ENCODE data around the gene PROM1.

Gene PROM1

GRCh38 chr4:16083241-16084191, at the start of gene PROM1:
Gene PROM1 (minus strand): TSS chr4:16084023. CDS start chr4:16075906, 8,117 bp downstream.
- peak; percentile 64 for DNase-seq

GRCh38 chr4:16133406-16133805, 49.6 kb upstream of the PROM1 start:
- DNase-seq: no peak

GRCh38 chr4:16131293-16131692, 47.5 kb upstream of the PROM1 start:
- DNase-seq: no peak

- no peak for DNase-seq
Measured at GRCh38 chr4:16129336-16129735, 45.5 kb upstream of the PROM1 start.

GRCh38 chr4:16126714-16127113, 42.9 kb upstream of the PROM1 start:
- no peak for DNase-seq

GRCh38 chr4:16125571-16126445, 42.0 kb upstream of the PROM1 start:
- no peak for DNase-seq

- DNase-seq: no peak
Measured at GRCh38 chr4:16124232-16124631, 40.4 kb upstream of the PROM1 start.

GRCh38 chr4:16123356-16124084, 39.7 kb upstream of the PROM1 start:
- no peak for DNase-seq

- no peak for DNase-seq
Measured at GRCh38 chr4:16122784-16123183, 39.0 kb upstream of the PROM1 start.

- no peak for DNase-seq
Measured at GRCh38 chr4:16122308-16122711, 38.5 kb upstream of the PROM1 start.

- DNase-seq: no peak
Measured at GRCh38 chr4:16120720-16121119, 36.9 kb upstream of the PROM1 start.

GRCh38 chr4:16119981-16120380, 36.2 kb upstream of the PROM1 start:
- no peak for DNase-seq

- DNase-seq: no peak
Measured at GRCh38 chr4:16118090-16118489, 34.3 kb upstream of the PROM1 start.

- DNase-seq: no peak
Measured at GRCh38 chr4:16117164-16117563, 33.3 kb upstream of the PROM1 start.

- no peak for DNase-seq
Measured at GRCh38 chr4:16116493-16116990, 32.7 kb upstream of the PROM1 start.

- DNase-seq: no peak
Measured at GRCh38 chr4:16116019-16116418, 32.2 kb upstream of the PROM1 start.

- no peak for DNase-seq
Measured at GRCh38 chr4:16114546-16114945, 30.7 kb upstream of the PROM1 start.

- DNase-seq: no peak
Measured at GRCh38 chr4:16113741-16114140, 29.9 kb upstream of the PROM1 start.

GRCh38 chr4:16111533-16111932, 27.7 kb upstream of the PROM1 start:
- DNase-seq: no peak

GRCh38 chr4:16110661-16111290, 27.0 kb upstream of the PROM1 start:
- DNase-seq: no peak

GRCh38 chr4:16110199-16110598, 26.4 kb upstream of the PROM1 start:
- DNase-seq: no peak

- DNase-seq: no peak
Measured at GRCh38 chr4:16109256-16109655, 25.4 kb upstream of the PROM1 start.
